ENCODE measurements around the gene EREG. TPM values are rescaled to one million over a fixed set of nuclear protein-coding genes. Genes with fewer than 3 reads are reported as not detected.

The EREG gene
- total RNA-seq, 1 donor from 2014 or later = not detected

GRCh38 chr4:74407891-74408290 is 42.9 kb downstream of the EREG start:
- Mint-ChIP-seq H3K27ac (ENCODE audit: unreplicated experiment) (no peak overlapping the region), H3K4me3 (no peak overlapping the region), H3K36me3 (ENCODE audit: low read depth) (no peaks in the 10 kb centered on the region), H3K9me3 (no peaks in the 10 kb centered on the region), H3K27me3 (ENCODE audit: low read depth) (no peaks in the 10 kb centered on the region), H3K4me1 (no peaks in the 10 kb centered on the region)
- no peak for TF ChIP-seq CTCF (conservative IDR thresholded peaks at IDR 0.05)
- DNase-seq (ENCODE audit: low read depth, low spot score) = no peak

GRCh38 chr4:74408639-74409038 is 43.7 kb downstream of the EREG start:
- no peaks in the 10 kb centered on the region for H3K36me3 Mint-ChIP-seq (ENCODE audit: low read depth)
- H3K27ac Mint-ChIP-seq (ENCODE audit: unreplicated experiment) = no peak overlapping the region
- no peaks in the 10 kb centered on the region for H3K27me3 Mint-ChIP-seq (ENCODE audit: low read depth)
- TF ChIP-seq CTCF (conservative IDR thresholded peaks at IDR 0.05) = no peak
- DNase-seq (ENCODE audit: low read depth, low spot score) = no peak
- H3K4me1 Mint-ChIP-seq = no peaks in the 10 kb centered on the region
- H3K4me3 Mint-ChIP-seq = no peak overlapping the region
- no peaks in the 10 kb centered on the region for H3K9me3 Mint-ChIP-seq

GRCh38 chr4:74410272-74410671 is 45.3 kb downstream of the EREG start:
- Mint-ChIP-seq H3K36me3 (ENCODE audit: low read depth) (no peaks in the 10 kb centered on the region), H3K4me3 (no peak overlapping the region), H3K4me1 (no peaks in the 10 kb centered on the region), H3K27me3 (ENCODE audit: low read depth) (no peaks in the 10 kb centered on the region), H3K9me3 (no peaks in the 10 kb centered on the region), H3K27ac (ENCODE audit: unreplicated experiment) (no peak overlapping the region)
- DNase-seq (ENCODE audit: low read depth, low spot score) = no peak
- no peak for TF ChIP-seq CTCF (conservative IDR thresholded peaks at IDR 0.05)

GRCh38 chr4:74412225-74412624 is 47.3 kb downstream of the EREG start:
- Mint-ChIP-seq H3K4me3 (no peak overlapping the region), H3K27ac (ENCODE audit: unreplicated experiment) (no peak overlapping the region), H3K4me1 (no peaks in the 10 kb centered on the region), H3K36me3 (ENCODE audit: low read depth) (no peaks in the 10 kb centered on the region), H3K9me3 (no peaks in the 10 kb centered on the region), H3K27me3 (ENCODE audit: low read depth) (no peaks in the 10 kb centered on the region)
- no peak for TF ChIP-seq CTCF (conservative IDR thresholded peaks at IDR 0.05)
- DNase-seq (ENCODE audit: low read depth, low spot score) = no peak

- Mint-ChIP-seq H3K4me1 (no peaks in the 10 kb centered on the region), H3K27me3 (ENCODE audit: low read depth) (no peaks in the 10 kb centered on the region), H3K27ac (ENCODE audit: unreplicated experiment) (no peak overlapping the region), H3K9me3 (peaks cover 2% of the 10 kb centered on the region), H3K4me3 (no peak overlapping the region), H3K36me3 (ENCODE audit: low read depth) (no peaks in the 10 kb centered on the region)
- no peak for DNase-seq (ENCODE audit: low read depth, low spot score)
- TF ChIP-seq CTCF (conservative IDR thresholded peaks at IDR 0.05) = no peak
Measured at GRCh38 chr4:74413265-74413664, 48.3 kb downstream of the EREG start.
